Fibroblast of mammary gland (primary cell): Measurements from ENCODE around the gene OPA1.
A peak's percentile ranks its signal among the peaks of the same experiment; 100 is the strongest.

Source experiments
- DNase-seq: peaks from one replicate; pipeline ENCODE4 v3.0.0-alpha.2; 2010; ENCODE audit warnings: low read depth
- H3K4me3 ChIP-seq: 2 replicates; pipeline ENCODE4 v1.5.1; 2011; ENCODE audit warnings: low read depth, mild to moderate bottlenecking, low read length, moderate library complexity; ENCODE audit not compliant: control insufficient read depth
- CTCF ChIP-seq: conservative IDR thresholded peaks from 2 replicates; pipeline ENCODE4 v1.5.1; 2011; ENCODE audit warnings: low read depth, low read length, inconsistent platforms; ENCODE audit not compliant: control insufficient read depth, insufficient read depth

The OPA1 gene, protein sequence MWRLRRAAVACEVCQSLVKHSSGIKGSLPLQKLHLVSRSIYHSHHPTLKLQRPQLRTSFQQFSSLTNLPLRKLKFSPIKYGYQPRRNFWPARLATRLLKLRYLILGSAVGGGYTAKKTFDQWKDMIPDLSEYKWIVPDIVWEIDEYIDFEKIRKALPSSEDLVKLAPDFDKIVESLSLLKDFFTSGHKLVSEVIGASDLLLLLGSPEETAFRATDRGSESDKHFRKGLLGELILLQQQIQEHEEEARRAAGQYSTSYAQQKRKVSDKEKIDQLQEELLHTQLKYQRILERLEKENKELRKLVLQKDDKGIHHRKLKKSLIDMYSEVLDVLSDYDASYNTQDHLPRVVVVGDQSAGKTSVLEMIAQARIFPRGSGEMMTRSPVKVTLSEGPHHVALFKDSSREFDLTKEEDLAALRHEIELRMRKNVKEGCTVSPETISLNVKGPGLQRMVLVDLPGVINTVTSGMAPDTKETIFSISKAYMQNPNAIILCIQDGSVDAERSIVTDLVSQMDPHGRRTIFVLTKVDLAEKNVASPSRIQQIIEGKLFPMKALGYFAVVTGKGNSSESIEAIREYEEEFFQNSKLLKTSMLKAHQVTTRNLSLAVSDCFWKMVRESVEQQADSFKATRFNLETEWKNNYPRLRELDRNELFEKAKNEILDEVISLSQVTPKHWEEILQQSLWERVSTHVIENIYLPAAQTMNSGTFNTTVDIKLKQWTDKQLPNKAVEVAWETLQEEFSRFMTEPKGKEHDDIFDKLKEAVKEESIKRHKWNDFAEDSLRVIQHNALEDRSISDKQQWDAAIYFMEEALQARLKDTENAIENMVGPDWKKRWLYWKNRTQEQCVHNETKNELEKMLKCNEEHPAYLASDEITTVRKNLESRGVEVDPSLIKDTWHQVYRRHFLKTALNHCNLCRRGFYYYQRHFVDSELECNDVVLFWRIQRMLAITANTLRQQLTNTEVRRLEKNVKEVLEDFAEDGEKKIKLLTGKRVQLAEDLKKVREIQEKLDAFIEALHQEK

GRCh38 chr3:193592841-193593667 lies at the start of gene OPA1:
TSS of gene OPA1 (plus strand) at chr3:193593208. CDS start at chr3:193593378, 170 bp downstream.
- peak within 1 kb of the TSS; percentile 98 for H3K4me3 ChIP-seq
- DNase-seq, result peak; percentile 99
- TF ChIP-seq CTCF, result peak; percentile 4

DNA sequence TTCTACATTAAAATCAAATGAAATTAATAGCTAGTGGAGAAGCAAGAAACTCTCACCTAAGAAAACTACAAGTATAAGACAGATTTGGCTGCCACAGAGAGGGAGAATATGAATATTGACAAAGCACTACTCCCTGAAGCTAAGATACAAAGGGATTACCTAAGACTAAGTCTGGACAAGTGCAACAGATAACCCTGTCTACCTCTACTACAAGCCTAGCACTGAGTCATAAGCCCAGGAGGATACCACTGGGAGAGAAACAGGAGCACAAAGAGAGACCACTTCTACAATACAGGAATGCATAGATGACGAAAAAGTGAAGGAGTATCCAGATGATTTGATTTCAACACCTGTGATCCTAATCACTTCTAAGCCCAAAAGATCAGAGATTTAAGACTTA lies 48.7 kb upstream of the OPA1 start:
- H3K4me3 ChIP-seq, result no peak overlapping the region
- no peak for TF ChIP-seq CTCF
- no peak for DNase-seq

DNA sequence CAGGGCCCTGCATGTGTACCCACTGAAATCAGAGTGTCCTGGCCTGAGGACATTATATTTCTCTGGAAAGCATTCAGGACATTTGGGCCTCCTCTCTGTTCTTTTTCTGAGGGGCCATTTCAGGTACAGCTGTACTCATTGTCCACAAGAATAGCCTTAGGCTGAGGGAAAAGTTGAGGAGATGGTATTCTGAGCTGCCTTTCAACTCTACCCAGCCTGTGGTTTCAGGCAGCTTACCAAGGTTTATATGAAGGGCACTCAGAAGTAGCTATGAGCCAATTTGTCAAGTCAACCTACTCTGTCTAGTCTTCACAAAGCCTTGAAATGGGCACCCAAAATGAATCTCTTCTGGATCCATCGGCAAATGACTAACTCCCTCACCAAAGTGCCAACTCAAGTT lies 47.7 kb upstream of the OPA1 start:
- H3K4me3 ChIP-seq, result no peak overlapping the region
- TF ChIP-seq CTCF, result no peak
- DNase-seq, result no peak

- TF ChIP-seq CTCF, result no peak
- no peak for DNase-seq
These were observed 46.9 kb upstream of the OPA1 start for GRCh38 chr3:193546129-193546528.

GRCh38 chr3:193548406-193548805 lies 44.6 kb upstream of the OPA1 start:
- TF ChIP-seq CTCF, result no peak
- no peak overlapping the region for H3K4me3 ChIP-seq
- no peak for DNase-seq

More at GRCh38 chr3:193546129-193546528, 46.9 kb upstream of the OPA1 start:
- H3K4me3 ChIP-seq, result no peak overlapping the region

DNA sequence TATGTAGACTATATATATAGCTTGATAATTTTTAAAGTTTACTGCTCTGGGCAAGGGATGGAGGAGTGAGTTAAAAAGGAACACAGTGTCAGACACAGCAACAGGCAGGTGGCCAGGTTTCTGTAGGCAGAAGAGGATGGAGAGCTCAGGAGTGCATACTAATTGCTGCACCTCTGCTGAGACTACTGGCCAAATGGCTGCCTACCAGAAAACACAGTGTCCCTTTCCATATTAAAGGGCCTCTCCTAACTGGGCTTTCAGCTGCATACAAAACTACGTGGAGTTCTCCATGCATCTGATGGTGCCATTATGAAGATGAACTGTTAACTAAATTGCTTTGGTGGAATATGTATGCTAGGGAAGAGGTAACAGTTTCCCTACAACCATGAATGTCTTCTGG lies 40.1 kb upstream of the OPA1 start:
- H3K4me3 ChIP-seq, result no peak overlapping the region
- no peak for DNase-seq
- TF ChIP-seq CTCF, result no peak
